H1 (cell line): ENCODE data around the gene NXN. TPM values are rescaled to one million over a fixed set of nuclear protein-coding genes. Genes with fewer than 3 reads are reported as not detected.

Source experiments
- HDAC2 ChIP-seq, 2 experiments: fragments of 300-600 bp in 1 of 2; sonication (generic) in 1 of 2; IDR thresholded peaks; 2 replicates each; pipeline ENCODE4 v1.6.1; 2011 to 2012; ENCODE audit warnings: low read depth in 2 of 2, low read length in 2 of 2, mild to moderate bottlenecking in 2 of 2, moderate library complexity in 2 of 2, borderline replicate concordance in 1 of 2, inconsistent platforms in 1 of 2
- NANOG ChIP-seq: IDR thresholded peaks from 2 replicates; pipeline ENCODE4 v1.6.1; 2011; ENCODE audit warnings: low read length, low read depth, mild to moderate bottlenecking, inconsistent platforms; ENCODE audit not compliant: insufficient read depth, poor library complexity, severe bottlenecking
- RNF2 ChIP-seq: fragments of 200-900, 300-1000 bp; sonication (generic); IDR thresholded peaks from 2 replicates; pipeline ENCODE4 v1.7.1; 2016; ENCODE audit warnings: borderline replicate concordance, low read depth, mild to moderate bottlenecking, antibody characterized with exemption, low read length; ENCODE audit not compliant: poor library complexity, severe bottlenecking; ENCODE audit errors: missing control alignments
- polyA plus RNA-seq, 7 experiments: library from polyadenylated mRNA; depleted of rRNA in 3 of 7; stranded (reverse) in 5 of 7; unstranded in 2 of 7; fragments of >200 nt in 5 of 7; fragments of 200-250 nt in 2 of 7; gene quantifications; 1 replicate in 5 of 7; 2 replicates in 1 of 7; 4 replicates in 1 of 7; pipeline versions ENCODE4 v1.2.1 to v1.2.3, GENCODE V29; 2011 to 2013; ENCODE audit warnings: missing spikeins in 2 of 7, mixed read lengths in 2 of 7
- total RNA-seq: library from RNA; stranded (reverse); fragmentation: NEBNext Ultra II Directional; extraction: Animal tissue kit (Norgen Biotek cat#: 25700); gene quantifications from 2 replicates; pipeline ENCODE4 v1.2.1, GENCODE V29; 2021
- TF ChIP-seq, protein P1 (sequence below), 3 experiments: IDR thresholded peaks; 1 replicate in 2 of 3; 2 replicates in 1 of 3; pipeline versions ENCODE4 v1.5.1 to v1.6.1; 2011; ENCODE audit warnings: low read length in 3 of 3, mild to moderate bottlenecking in 3 of 3, inconsistent platforms in 2 of 3, low read depth in 1 of 3, moderate library complexity in 1 of 3; ENCODE audit not compliant: insufficient read depth in 1 of 3; ENCODE audit errors: control extremely low read depth in 1 of 3

The NXN gene
- total and polyA plus RNA-seq, 2 of the 8 experiments (the other 6 are each of a cell fraction or from before 2014, with no cell fraction given), result 94.1 to 107 TPM

GRCh38 chr17:795721-796120 is 183.9 kb downstream of the NXN start (continued):
- TF ChIP-seq, protein P1, sequence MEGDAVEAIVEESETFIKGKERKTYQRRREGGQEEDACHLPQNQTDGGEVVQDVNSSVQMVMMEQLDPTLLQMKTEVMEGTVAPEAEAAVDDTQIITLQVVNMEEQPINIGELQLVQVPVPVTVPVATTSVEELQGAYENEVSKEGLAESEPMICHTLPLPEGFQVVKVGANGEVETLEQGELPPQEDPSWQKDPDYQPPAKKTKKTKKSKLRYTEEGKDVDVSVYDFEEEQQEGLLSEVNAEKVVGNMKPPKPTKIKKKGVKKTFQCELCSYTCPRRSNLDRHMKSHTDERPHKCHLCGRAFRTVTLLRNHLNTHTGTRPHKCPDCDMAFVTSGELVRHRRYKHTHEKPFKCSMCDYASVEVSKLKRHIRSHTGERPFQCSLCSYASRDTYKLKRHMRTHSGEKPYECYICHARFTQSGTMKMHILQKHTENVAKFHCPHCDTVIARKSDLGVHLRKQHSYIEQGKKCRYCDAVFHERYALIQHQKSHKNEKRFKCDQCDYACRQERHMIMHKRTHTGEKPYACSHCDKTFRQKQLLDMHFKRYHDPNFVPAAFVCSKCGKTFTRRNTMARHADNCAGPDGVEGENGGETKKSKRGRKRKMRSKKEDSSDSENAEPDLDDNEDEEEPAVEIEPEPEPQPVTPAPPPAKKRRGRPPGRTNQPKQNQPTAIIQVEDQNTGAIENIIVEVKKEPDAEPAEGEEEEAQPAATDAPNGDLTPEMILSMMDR (IDR thresholded peaks at IDR 0.05; ENCODE audit: control extremely low read depth in 1 of 3, insufficient read depth in 1 of 3, low read depth in 1 of 3, low read length in 3 of 3), result no peak
- TF ChIP-seq NANOG, result no peak
- TF ChIP-seq RNF2, result no peak
- TF ChIP-seq HDAC2 (IDR thresholded peaks at IDR 0.05; ENCODE audit: borderline replicate concordance in 1 of 2, low read depth in 2 of 2, low read length in 2 of 2), result no peak
- TF ChIP-seq, all 59 proteins: peak for 0
